GM12878 (cell line): Measurements from ENCODE around the gene ZDHHC11B. TPM values are rescaled to one million over a fixed set of nuclear protein-coding genes. Genes with fewer than 3 reads are reported as not detected.
"Not testable (repeated sequence)": the region's sequence is repeated elsewhere in the genome, so short reads cannot be mapped to it uniquely, and the experiment has no call there.

Experiments used
- ATAC-seq: fragments of 200-7000 bp; cut with Tn5 transposase; 3 replicates; pipeline ENCODE4 v1.9.1; 2020; ENCODE audit warnings: mild to moderate bottlenecking, moderate library complexity
- BruUV-seq: library from RNA; stranded (reverse); fragments of 400-500 nt; replicated peaks from 2 replicates; lab custom pipeline; 2021; lab: Mats Ljungman, UMichigan
- CTCF ChIA-PET: fragments of 300-600 bp; sonication (Branson Sonifier 250); formaldehyde crosslinking; extraction: SDS; loops from one replicate; lab custom pipeline; 2021; ENCODE audit warnings: inconsistent platforms; lab: Yijun Ruan, JAX
- POLR2A ChIA-PET: fragments of 350-600 bp; formaldehyde crosslinking; extraction: SDS; loops from one replicate; lab custom pipeline; 2021; ENCODE audit warnings: inconsistent platforms; lab: Charles Lee
- RAD21 ChIA-PET: fragments of 300-600 bp; sonication (Branson Sonifier 250); formaldehyde crosslinking; loops from one replicate; lab custom pipeline; 2023; ENCODE audit warnings: antibody characterized with exemption; ENCODE audit not compliant: unreplicated experiment; lab: Charles Lee
- SMC1A ChIA-PET: fragments of 300-600 bp; sonication (Branson Sonifier 250); formaldehyde crosslinking; loops from one replicate; lab custom pipeline; 2023; ENCODE audit not compliant: unreplicated experiment, uncharacterized antibody; lab: Charles Lee
- DNase-seq: peaks from one replicate; pipeline ENCODE4 v3.0.0-alpha.2; 2011; ENCODE audit warnings: low read depth, low spot score
- FAIRE-seq: peaks from 3 replicates; lab custom pipeline; 2011; peaks lifted over from hg19 to GRCh38; lab: Jason Lieb, UNC
- H2AFZ ChIP-seq: 2 replicates; pipeline ENCODE4 v1.6.0; 2011; ENCODE audit warnings: low read depth, low read length, control low read depth; ENCODE audit not compliant: control insufficient read depth
- H3K27ac ChIP-seq: 2 replicates; pipeline ENCODE4 v1.5.1; 2011; ENCODE audit warnings: control low read depth; ENCODE audit not compliant: control insufficient read depth, insufficient read depth
- H3K27me3 ChIP-seq, 2 experiments: replicated peaks in 1 of 2; 2 replicates each; pipeline versions ENCODE4 v1.6.0 to v1.6.1; 2011; ENCODE audit warnings: low read length in 1 of 2; ENCODE audit not compliant: control insufficient read depth in 2 of 2, insufficient read depth in 2 of 2
- H3K36me3 ChIP-seq, 2 experiments: 2 replicates each; pipeline ENCODE4 v1.5.1; 2011; ENCODE audit warnings: low read length in 1 of 2; ENCODE audit not compliant: control insufficient read depth in 2 of 2, insufficient read depth in 2 of 2
- H3K4me1 ChIP-seq: 2 replicates; pipeline ENCODE4 v1.6.1; 2011; ENCODE audit warnings: mild to moderate bottlenecking, low read length, moderate library complexity, mixed read lengths; ENCODE audit not compliant: control insufficient read depth, insufficient read depth
- H3K4me2 ChIP-seq: 2 replicates; pipeline ENCODE4 v1.6.0; 2011; ENCODE audit warnings: control low read depth; ENCODE audit not compliant: control insufficient read depth, insufficient read depth
- H3K4me3 ChIP-seq: fragments of 200-600 bp; sonication (generic); 2 replicates; pipeline ENCODE4 v1.5.1; 2016
- H3K79me2 ChIP-seq: 2 replicates; pipeline ENCODE4 v1.6.0; 2011; ENCODE audit warnings: low read length; ENCODE audit not compliant: control insufficient read depth, insufficient read depth
- H3K9ac ChIP-seq: 2 replicates; pipeline ENCODE4 v1.8.0; 2011; ENCODE audit warnings: low read length, control low read depth, mixed read lengths; ENCODE audit not compliant: control insufficient read depth, insufficient read depth
- H3K9me3 ChIP-seq: replicated peaks from 3 replicates; pipeline ENCODE4 v1.5.1; 2011; ENCODE audit warnings: mild to moderate bottlenecking, low read length; ENCODE audit not compliant: control insufficient read depth, insufficient read depth
- H4K20me1 ChIP-seq: 2 replicates; pipeline ENCODE4 v1.6.0; 2011; ENCODE audit not compliant: control insufficient read depth, insufficient read depth
- WGBS: methylation state at CpG from one replicate; pipeline ENCODE4 v1.1.6; 2016; ENCODE audit warnings: low lambda C conversion rate; ENCODE audit not compliant: insufficient replicate concordance, insufficient coverage; ENCODE audit errors: missing lambda C conversion rate; 5-methylcytosine and 5-hydroxymethylcytosine counted together
- in situ Hi-C: fragments of 300-500 bp; cut with MboI; formaldehyde crosslinking; loops from 9 replicates; pipeline ENCODE4 v1.14.3; 2018; ENCODE audit warnings: mixed read lengths
- intact Hi-C: fragments of 100-400 bp; cut with micrococcal nuclease; formaldehyde crosslinking; loops from one replicate; pipeline ENCODE4 v1.14.2; 2022; ENCODE audit not compliant: unreplicated experiment
- polyA plus RNA-seq, 11 experiments: library from polyadenylated mRNA; depleted of rRNA in 4 of 11; unstranded in 6 of 11; stranded (reverse) in 5 of 11; fragments of >200 nt; fragmentation: Nextera tagmentation in 4 of 11; fragmentation: Illumina TruSeq in 1 of 11; extraction: Ambion mirVana in 4 of 11; extraction: Trizol in 1 of 11; gene quantifications; 1 replicate in 1 of 11; 2 replicates in 10 of 11; pipeline versions ENCODE4 v1.2.1 to v1.2.3, GENCODE V29; 2011 to 2016; ENCODE audit warnings: inconsistent platforms in 2 of 11, missing spikeins in 2 of 11, low read depth in 1 of 11
- total RNA-seq, 4 experiments: library from RNA; depleted of rRNA in 3 of 4; stranded (reverse); fragments of >200 nt in 3 of 4; fragmentation: Illumina TruSeq in 1 of 4; extraction: Trizol in 1 of 4; gene quantifications; 2 replicates each; pipeline versions ENCODE4 v1.2.1 to v1.2.3, GENCODE V29; 2013 to 2021

Gene ZDHHC11B
- total and polyA plus RNA-seq, 10 of the 15 experiments (the other 5 are each of a cell fraction or from before 2014, with no cell fraction given): 0.01 to 0.10 (median 0.09) TPM; not detected in 7

DNA sequence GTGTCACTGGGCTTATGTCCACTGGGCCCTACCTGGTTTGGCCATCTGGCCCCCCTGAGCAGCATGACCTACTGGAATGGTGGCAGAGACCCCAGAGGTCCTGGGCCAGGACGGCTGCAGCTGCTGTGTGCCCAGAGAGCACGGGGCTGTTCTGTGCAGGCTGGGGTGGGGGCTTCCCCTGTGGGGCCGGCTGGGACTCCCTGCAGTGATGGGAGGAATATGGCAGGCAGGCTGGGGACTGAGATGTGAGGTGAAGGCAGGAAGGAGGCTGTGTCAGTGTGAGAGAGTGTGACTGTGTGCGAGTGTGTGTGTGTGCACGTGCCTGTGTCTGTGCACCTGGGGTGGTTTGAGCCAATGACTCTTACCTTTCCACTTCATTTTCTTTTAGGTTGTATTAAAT is 29.0 kb upstream of the ZDHHC11B start:
- CTCF ChIA-PET: not testable (repeated sequence)

DNA sequence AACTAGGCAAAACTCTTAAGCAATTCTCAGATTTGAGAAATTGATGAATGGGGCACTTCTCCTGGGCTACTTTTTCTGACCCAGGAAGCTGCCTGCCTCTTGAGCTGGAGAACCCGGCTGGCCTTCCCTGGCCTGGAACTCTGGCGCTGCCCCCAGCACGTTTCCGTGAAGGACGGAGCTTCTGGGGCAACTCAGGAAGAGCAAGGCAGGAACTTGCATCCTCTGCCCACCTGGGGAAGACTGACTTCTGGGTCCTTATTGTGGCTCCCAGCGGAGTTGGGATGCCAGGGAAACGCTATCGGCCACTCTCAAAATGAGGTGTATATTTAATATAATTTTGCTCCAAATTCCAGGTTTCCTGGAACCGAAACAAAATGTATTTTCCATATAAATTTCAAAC is 26.9 kb upstream of the ZDHHC11B start:
- H3K4me2 ChIP-seq, H4K20me1 ChIP-seq, POLR2A ChIA-PET, FAIRE-seq, H3K36me3 ChIP-seq, ATAC-seq, H3K9me3 ChIP-seq, SMC1A ChIA-PET, intact Hi-C loops, H3K4me3 ChIP-seq, BruUV-seq, H3K4me1 ChIP-seq, RAD21 ChIA-PET, H3K9ac ChIP-seq, in situ Hi-C loops, H3K27ac ChIP-seq, H3K79me2 ChIP-seq, DNase-seq, H2AFZ ChIP-seq, H3K27me3 ChIP-seq, CTCF ChIA-PET: not testable (repeated sequence)
- WGBS: 51% methylated on average over 8 of the region's 9 CpGs

More for the DNA sequence above, 29.0 kb upstream of the ZDHHC11B start:
- ATAC-seq, H3K27me3 ChIP-seq, in situ Hi-C loops, H3K9ac ChIP-seq, POLR2A ChIA-PET, H3K9me3 ChIP-seq, H3K79me2 ChIP-seq, BruUV-seq, H3K27ac ChIP-seq, RAD21 ChIA-PET, H4K20me1 ChIP-seq, intact Hi-C loops, FAIRE-seq, SMC1A ChIA-PET, H3K4me1 ChIP-seq, H3K36me3 ChIP-seq, H2AFZ ChIP-seq, H3K4me2 ChIP-seq, H3K4me3 ChIP-seq, DNase-seq: not testable (repeated sequence)
- 40% methylated on average over 5 of the region's 5 CpGs for WGBS

DNA sequence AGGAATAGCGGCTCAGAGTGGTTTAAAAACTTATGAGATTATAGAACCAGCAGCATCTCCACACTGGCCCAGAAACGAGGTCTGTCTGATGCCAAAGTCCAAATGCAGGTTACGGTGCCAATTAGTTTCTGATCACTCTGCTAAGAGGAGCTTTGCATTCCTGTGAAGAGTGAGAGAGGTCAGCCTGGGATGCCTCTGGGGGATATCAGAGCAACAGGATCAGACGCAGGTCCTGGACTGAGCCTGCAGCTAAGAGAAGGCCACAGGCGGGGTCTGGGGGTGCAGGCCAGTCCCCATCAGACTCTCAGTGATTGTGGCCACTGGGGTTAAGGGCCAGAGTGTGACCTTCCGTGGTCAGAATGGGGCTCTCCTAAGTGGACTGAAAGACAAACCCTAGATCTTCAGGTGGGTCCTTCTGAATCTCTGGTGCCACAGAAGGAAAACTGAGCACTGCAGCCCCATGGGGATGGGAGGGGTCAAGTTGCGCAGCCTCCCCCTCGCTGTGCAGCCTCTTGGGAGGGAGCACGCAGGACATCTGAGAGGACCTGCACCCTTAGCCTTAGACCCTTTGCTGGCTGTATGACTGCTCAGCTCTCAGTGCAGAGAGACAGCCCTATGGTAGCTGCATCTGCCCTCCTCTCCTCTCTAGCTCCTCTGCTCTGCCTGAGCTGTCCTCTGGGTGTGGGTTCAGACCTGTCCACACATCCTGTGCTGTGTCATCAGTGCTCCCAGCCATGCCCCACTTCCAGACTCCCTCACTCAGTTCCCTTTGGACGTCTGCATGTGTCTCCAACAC is 23.4 kb upstream of the ZDHHC11B start:
- intact Hi-C loops, FAIRE-seq: not testable (repeated sequence)
- WGBS: 29% methylated on average over 7 of the region's 10 CpGs

More for the DNA sequence above, 23.4 kb upstream of the ZDHHC11B start:
- H3K4me2 ChIP-seq, in situ Hi-C loops, H3K27ac ChIP-seq, H3K79me2 ChIP-seq, DNase-seq, H4K20me1 ChIP-seq, H3K4me1 ChIP-seq, ATAC-seq, BruUV-seq, H3K27me3 ChIP-seq, POLR2A ChIA-PET, H3K9ac ChIP-seq, SMC1A ChIA-PET, H3K36me3 ChIP-seq, RAD21 ChIA-PET, CTCF ChIA-PET, H2AFZ ChIP-seq, H3K9me3 ChIP-seq, H3K4me3 ChIP-seq: not testable (repeated sequence)
